ENCODE results near the gene VPS37D.

DNA sequence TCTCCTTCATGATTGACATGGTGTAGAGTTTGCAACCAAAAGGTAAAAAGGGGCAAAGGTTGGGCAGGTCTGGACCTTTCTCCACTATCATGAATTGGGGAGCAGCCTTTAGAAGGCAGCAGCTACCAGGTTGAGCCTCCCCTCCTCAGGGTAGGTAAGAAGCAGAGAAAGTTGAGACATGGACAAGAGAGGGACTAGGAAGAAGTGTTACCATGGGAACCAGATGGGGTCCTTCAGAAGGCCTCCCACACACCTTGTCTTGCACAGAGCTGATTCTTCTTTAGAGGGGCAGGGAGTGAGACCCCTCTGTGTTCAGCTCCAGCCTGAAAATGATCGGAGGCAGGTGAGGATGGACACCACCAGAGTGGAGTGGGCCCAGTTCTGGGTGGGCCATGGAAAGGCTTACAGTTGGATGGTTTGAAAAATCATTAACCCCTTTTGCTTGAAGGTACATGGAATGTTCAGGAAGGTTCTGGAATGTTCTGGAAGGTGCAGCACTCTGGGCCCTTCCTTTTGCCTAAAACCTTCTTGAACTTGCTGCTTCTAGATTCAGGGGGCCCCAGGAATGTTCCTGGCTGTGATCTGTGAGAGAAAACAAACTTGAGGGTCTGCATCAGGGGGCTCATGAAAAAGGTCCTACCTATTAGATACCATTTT is 7.0 kb downstream of the VPS37D start:
- TF ChIP-seq, protein P1, sequence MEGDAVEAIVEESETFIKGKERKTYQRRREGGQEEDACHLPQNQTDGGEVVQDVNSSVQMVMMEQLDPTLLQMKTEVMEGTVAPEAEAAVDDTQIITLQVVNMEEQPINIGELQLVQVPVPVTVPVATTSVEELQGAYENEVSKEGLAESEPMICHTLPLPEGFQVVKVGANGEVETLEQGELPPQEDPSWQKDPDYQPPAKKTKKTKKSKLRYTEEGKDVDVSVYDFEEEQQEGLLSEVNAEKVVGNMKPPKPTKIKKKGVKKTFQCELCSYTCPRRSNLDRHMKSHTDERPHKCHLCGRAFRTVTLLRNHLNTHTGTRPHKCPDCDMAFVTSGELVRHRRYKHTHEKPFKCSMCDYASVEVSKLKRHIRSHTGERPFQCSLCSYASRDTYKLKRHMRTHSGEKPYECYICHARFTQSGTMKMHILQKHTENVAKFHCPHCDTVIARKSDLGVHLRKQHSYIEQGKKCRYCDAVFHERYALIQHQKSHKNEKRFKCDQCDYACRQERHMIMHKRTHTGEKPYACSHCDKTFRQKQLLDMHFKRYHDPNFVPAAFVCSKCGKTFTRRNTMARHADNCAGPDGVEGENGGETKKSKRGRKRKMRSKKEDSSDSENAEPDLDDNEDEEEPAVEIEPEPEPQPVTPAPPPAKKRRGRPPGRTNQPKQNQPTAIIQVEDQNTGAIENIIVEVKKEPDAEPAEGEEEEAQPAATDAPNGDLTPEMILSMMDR (IDR thresholded peaks at IDR 0.05): no peak
- TF ChIP-seq, protein P2, sequence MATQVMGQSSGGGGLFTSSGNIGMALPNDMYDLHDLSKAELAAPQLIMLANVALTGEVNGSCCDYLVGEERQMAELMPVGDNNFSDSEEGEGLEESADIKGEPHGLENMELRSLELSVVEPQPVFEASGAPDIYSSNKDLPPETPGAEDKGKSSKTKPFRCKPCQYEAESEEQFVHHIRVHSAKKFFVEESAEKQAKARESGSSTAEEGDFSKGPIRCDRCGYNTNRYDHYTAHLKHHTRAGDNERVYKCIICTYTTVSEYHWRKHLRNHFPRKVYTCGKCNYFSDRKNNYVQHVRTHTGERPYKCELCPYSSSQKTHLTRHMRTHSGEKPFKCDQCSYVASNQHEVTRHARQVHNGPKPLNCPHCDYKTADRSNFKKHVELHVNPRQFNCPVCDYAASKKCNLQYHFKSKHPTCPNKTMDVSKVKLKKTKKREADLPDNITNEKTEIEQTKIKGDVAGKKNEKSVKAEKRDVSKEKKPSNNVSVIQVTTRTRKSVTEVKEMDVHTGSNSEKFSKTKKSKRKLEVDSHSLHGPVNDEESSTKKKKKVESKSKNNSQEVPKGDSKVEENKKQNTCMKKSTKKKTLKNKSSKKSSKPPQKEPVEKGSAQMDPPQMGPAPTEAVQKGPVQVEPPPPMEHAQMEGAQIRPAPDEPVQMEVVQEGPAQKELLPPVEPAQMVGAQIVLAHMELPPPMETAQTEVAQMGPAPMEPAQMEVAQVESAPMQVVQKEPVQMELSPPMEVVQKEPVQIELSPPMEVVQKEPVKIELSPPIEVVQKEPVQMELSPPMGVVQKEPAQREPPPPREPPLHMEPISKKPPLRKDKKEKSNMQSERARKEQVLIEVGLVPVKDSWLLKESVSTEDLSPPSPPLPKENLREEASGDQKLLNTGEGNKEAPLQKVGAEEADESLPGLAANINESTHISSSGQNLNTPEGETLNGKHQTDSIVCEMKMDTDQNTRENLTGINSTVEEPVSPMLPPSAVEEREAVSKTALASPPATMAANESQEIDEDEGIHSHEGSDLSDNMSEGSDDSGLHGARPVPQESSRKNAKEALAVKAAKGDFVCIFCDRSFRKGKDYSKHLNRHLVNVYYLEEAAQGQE (IDR thresholded peaks at IDR 0.05; ENCODE audit: insufficient read depth in 1 of 2, low read depth in 2 of 2, low read length in 1 of 2): no peak
- TF ChIP-seq POLR2AphosphoS5 (IDR thresholded peaks at IDR 0.05; ENCODE audit: low read depth, low read length): no peak
- TF ChIP-seq TCF7L2 (IDR thresholded peaks at IDR 0.05; ENCODE audit: low read depth, low read length): no peak
- no peak for TF ChIP-seq SIN3A (IDR thresholded peaks at IDR 0.05; ENCODE audit: borderline replicate concordance, insufficient read depth, low read depth, low read length)
